Esophagus squamous epithelium (tissue), 4 donors: ENCODE results near the gene ARRDC5.
"Not testable (repeated sequence)": the region's sequence is repeated elsewhere in the genome, so short reads cannot be mapped to it uniquely, and the experiment has no call there.

Experiments
- POLR2A ChIP-seq, 4 donors: fragments of 450-650 bp; IDR thresholded peaks; one replicate each; pipeline ENCODE4 v1.6.1; 2017; ENCODE audit warnings: antibody characterized with exemption in 4 of 4, mild to moderate bottlenecking in 4 of 4, moderate library complexity in 3 of 4
- TF ChIP-seq, protein P1 (sequence below), 6 experiments: fragments of 450-650 bp in 4 of 6; fragments of 200-600 bp in 2 of 6; sonication (generic) in 2 of 6; IDR thresholded peaks; one replicate each; pipeline ENCODE4 v1.5.1; 2016 to 2019; ENCODE audit warnings: antibody characterized with exemption in 6 of 6, mild to moderate bottlenecking in 4 of 6, moderate library complexity in 4 of 6

DNA sequence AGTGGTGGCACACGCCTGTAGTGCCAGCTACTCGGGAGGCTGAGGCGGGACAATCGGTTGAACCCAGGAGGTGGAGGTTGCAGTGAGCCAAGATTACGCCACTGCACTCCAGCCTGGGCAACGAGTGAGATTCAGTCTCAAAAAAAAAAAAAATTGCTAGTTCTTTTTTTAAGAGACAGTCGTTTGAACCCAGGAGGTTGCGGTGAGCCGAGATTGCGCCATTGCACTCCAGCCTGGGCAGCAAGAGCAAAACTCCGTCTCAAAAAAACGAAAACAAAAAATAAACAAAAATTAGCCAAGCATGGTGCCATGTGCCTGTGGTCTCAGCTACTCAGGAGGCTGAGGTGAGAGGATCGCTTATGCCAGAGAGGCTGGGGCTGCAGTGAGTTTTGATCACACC lies 1.8 kb downstream of the ARRDC5 start:
- TF ChIP-seq, protein P1, sequence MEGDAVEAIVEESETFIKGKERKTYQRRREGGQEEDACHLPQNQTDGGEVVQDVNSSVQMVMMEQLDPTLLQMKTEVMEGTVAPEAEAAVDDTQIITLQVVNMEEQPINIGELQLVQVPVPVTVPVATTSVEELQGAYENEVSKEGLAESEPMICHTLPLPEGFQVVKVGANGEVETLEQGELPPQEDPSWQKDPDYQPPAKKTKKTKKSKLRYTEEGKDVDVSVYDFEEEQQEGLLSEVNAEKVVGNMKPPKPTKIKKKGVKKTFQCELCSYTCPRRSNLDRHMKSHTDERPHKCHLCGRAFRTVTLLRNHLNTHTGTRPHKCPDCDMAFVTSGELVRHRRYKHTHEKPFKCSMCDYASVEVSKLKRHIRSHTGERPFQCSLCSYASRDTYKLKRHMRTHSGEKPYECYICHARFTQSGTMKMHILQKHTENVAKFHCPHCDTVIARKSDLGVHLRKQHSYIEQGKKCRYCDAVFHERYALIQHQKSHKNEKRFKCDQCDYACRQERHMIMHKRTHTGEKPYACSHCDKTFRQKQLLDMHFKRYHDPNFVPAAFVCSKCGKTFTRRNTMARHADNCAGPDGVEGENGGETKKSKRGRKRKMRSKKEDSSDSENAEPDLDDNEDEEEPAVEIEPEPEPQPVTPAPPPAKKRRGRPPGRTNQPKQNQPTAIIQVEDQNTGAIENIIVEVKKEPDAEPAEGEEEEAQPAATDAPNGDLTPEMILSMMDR (IDR thresholded peaks at IDR 0.05), result not testable (repeated sequence)
- TF ChIP-seq POLR2A (IDR thresholded peaks at IDR 0.05), result not testable (repeated sequence)
